CD4-positive, alpha-beta T cell treated with Interferon gamma for 1 hour (primary cell): ENCODE results near the gene TEX29.

Source experiments
- DNase-seq: peaks from one replicate; pipeline ENCODE4 v3.0.0-alpha.2; 2020

TEX29 gene

GRCh38 chr13:111319998-111320911 is at the start of gene TEX29:
TSS of gene TEX29 (plus strand) at chr13:111320642. CDS start at chr13:111320891, 249 bp downstream.
- DNase-seq, result no peak

GRCh38 chr13:111270765-111271698 is 49.4 kb upstream of the TEX29 start:
- DNase-seq, result no peak

DNA sequence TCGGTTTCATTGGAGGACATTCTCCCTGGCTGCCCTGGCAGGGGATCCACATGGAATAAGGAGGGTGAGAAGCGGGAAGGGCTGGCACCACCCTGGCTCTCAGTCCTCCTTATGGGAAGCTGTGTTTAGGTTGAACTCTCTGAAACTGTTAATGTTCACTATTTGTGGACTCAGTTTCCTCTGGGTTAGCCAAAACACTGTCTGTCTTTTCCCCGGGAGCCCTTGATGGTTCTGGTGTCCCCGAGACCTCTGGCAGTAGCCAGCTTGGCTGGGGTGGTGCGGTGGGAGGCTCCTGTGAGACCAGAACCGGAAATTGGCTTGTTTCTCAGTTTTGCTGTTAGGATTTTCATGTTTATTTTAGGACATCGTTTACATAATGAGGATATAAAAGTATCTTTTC is 48.3 kb upstream of the TEX29 start:
- no peak for DNase-seq

DNA sequence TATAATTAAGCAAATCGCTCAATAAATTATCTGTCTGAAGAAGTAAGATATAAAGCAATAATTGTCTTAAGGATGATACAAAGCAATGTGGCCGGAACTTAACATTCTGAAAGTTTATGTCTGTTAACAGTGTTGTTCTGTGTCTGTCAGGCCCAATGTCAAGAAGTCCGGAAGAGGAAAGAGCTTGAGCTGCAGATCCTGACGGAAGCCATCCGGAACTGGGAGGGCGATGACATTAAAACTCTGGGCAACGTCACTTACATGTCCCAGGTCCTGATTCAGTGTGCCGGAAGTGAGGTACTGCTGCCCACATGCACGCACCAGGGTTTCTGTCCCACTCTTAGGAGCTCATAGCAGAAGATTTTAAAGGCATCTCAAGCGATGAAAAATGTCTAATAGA is 45.1 kb upstream of the TEX29 start:
- DNase-seq, result no peak

DNA sequence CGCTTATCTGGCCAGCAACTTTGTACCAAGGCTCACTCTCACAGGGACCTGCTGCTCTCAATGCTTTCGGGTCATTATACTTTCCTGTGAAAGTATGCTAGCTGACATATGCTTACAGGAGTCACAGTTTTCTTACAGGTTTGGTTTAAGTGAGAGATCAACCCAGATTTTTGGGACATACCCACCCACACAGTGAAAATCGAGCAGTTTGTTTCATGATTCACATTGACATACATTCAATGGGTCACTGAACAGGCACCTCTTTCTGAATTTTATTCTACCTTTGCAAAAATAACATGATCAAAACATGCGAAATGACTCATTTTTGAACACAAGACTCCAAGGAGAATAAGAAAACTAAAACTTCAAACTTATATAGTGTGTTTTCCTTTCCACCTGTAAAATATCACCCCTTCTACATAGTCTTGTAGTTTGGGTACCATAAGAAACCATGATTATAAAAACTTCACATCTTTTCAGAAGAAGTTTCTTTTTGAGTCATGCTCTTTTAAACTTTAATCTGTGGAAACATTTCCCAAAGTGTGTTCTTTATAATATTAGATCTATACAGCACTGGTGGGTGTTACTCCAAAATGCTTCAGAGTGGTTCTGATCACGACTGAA is 44.3 kb upstream of the TEX29 start:
- no peak for DNase-seq

DNA sequence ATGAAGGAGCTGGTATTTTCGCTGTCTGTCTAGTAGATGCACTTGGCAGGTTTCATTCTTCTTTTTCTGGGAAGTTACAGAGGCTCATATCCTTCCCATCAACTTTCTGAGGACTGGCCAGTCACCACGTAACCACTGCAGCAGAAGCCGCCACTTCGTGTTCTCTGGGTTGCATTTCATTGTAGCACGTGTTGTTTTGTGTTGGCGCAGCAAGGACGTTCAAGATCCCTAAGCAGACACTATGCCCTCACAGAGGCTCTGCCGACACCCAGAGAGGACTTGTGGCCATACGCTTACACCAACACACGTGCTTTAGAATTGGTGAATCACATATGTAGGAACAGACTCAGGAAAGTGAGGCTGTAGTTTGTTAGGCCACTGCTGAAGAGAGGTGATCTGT is 42.2 kb upstream of the TEX29 start:
- no peak for DNase-seq

DNA sequence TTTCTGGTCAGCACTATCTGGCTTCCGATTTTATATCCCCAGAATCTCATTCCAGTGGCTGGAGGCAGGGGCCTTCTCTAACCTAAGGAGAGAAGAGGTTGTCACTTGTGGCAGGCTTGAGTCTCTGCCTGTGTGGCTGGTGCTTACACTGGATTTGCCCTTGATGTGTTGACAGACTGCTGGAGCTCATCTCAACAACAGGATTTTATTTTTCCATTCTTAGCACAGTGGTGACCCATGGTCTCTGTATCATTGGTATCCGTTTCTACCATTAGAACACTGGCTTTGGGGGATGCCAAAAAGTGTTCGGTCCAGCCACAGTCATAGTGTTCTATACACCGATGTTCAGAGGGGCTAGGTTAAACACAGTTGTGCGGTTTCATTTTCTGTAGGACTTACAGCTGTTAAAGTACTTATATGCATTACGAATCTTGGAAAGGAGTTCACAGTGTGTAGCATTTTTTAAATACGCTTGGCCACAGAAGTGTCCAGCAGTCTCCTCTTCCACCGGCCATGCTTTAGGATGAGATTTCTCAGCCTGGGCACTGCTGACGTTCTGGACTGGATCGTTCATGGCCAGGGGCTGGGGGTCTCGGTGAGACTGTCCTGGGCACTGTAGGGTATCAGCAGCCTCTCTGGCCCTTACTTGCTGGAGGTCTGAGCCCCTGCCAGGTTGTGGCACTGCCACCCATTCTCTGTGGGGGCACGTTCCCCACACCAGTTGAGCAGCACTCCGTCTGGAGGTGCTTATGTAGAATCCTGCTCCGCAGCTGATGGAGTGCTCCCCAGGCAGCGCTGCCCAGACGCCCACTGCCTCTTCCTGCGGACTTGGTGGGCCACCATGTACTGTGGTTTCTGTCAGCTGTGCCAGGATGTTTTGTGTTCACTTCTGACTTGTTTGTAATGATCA is 41.4 kb upstream of the TEX29 start:
- DNase-seq, result no peak

DNA sequence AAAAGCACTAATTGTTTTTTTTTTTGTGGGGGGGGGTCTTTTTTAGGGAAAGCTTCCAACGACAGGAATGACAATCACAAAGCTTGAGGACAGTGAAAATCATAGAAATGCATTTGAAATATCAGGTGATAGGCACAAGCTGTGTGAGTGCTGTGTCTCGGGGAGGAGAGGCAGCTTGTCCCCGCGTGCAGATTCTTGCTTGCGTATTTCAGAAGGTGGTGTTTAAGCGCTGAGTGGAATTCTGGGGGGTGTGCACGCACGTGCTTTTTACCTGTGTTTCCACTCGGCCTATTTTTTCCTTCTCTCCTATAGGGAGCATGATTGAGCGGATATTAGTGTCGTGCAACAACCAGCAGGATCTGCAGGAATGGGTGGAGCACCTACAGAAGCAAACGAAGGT is 40.2 kb upstream of the TEX29 start:
- DNase-seq, result no peak

DNA sequence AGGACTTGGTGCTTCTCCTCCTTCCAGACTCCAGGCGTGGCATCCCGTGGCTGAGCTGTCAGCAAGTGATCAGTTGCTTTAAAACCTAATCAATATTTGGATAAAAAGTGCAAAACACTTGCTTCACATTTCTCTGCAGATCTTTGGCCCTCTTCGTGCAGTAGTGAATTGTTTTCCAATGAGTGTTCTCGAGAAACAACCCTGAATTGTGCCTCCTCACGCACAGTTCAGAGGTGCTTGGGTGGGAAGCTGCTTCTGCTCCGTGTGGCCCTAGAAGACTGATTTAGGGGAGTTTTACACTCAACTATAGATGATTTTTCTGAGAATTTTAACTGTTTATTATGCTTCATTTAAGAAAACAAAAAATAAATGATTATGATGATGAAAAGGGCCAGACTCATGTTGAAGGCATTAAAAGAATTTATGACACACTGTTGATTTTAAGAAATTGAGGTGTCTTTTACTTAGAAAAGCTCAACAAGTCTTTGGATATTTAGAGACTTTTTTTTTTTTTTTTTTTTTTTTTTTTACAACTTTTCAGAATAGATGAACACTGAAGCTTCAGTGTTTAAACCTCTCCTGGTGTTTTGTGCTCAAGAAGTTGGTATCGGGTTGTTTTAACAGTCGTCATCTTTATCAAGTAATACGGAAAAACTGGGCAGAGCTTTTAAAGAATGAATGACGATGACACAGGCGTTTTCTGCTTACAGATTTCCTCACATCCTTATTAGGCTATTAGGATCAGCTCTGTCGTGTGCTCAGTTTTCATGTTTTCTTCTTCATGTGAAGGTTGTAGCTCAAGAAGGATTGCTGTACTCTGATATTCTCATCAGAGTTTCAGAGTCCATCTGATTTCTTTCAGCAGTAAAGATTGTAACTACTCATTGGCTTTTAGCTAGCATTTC is 39.5 kb upstream of the TEX29 start:
- no peak for DNase-seq

- DNase-seq, result no peak
Observed at GRCh38 chr13:111281751-111282311, 38.6 kb upstream of the TEX29 start.

GRCh38 chr13:111282425-111282824 is 38.0 kb upstream of the TEX29 start:
- no peak for DNase-seq

DNA sequence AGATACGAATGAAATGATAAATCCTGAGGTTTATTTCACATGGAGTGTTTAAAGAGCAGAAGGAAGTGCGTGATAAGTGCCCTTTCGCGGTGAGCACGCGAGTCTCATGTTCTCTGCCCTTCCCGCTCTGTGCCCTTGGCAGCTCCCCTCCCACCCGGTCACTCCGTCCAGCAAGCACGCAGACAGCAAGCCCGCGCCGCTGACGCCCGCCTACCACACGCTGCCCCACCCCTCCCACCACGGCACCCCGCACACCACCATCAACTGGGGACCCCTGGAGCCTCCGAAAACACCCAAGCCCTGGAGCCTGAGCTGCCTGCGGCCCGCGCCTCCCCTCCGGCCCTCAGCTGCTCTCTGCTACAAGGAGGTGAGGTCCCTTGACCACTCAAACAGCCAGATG is 37.4 kb upstream of the TEX29 start:
- no peak for DNase-seq

DNA sequence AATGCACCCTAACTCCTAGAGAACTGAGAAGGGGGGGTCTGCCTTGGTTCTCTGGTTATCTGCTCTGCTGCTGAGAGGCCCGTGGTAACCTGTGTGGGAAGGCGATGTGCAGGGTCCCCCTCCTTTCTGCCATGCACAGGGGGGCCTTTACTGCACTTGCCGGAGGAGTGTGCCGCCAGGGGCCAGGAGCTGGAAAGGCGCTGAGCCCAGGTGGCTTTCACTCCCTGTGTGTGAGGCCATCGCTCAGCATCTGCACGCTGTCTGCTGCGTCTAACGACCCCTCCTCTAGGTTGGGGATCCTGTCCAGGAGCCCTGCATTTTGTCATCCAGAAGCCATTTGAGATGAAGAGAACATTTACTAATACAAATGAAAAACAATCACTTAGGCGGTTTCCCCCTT is 37.0 kb upstream of the TEX29 start:
- DNase-seq, result no peak

- DNase-seq, result no peak
Observed at GRCh38 chr13:111283991-111284390, 36.5 kb upstream of the TEX29 start.

- DNase-seq, result no peak
Observed at GRCh38 chr13:111284565-111284964, 35.9 kb upstream of the TEX29 start.

DNA sequence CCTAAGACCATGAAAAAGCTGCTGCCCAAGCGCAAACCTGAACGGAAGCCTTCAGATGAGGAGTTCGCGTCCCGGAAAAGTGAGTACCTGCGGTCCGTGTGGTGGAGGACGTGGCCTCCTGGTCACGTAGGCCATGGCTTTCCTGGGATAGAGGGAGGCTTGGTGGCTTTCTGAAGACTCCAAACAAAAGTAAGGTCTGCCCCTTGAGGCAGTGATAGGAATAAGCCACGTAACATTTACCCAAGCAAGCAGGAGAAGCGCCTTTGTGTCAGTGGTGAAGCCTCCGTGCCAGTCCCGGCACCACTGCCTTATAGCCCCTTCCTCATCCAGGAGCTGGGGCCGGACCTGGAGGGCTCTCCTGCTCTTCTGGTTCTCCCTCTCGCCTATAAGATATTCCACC is 34.3 kb upstream of the TEX29 start:
- no peak for DNase-seq

DNA sequence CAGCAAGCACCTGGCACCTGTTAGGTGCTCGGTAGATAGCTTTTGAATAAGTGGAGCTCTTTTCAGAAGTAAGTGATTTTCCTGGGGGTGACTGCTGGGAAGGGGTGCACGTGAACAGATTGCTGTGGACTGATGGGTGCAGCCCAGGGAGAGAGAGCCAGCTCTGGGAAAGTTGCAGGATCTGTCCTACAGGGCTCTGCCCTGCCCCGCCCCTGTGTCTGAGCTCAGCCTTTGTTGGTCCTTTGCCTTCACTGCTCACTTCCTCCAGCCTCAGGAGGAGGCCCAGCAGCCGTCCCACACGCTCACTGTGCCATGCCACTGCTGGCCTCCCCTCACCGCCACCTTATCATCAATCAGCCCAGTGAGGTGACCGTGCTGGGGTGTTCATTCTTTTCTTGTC is 33.7 kb upstream of the TEX29 start:
- no peak for DNase-seq

- DNase-seq, result no peak
Observed at GRCh38 chr13:111287201-111287600, 33.2 kb upstream of the TEX29 start.

DNA sequence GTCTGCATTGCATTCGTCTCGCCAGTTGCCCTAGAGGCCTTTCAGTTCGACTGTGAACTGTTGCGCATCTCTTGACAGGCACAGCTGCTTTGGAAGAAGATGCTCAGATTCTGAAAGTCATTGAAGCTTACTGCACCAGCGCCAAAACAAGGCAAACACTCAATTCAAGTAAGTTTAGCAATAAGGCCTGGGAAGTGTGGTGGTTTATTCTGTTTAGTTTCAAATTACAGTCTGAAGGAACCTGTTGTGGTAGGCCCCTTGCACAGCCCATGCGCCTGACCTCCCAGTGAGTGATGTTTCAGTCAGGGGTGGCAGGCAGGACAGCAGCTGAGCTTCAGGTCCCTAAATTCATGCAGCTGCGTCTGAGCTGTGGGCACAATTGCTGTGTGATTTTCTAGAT is 32.2 kb upstream of the TEX29 start:
- no peak for DNase-seq

DNA sequence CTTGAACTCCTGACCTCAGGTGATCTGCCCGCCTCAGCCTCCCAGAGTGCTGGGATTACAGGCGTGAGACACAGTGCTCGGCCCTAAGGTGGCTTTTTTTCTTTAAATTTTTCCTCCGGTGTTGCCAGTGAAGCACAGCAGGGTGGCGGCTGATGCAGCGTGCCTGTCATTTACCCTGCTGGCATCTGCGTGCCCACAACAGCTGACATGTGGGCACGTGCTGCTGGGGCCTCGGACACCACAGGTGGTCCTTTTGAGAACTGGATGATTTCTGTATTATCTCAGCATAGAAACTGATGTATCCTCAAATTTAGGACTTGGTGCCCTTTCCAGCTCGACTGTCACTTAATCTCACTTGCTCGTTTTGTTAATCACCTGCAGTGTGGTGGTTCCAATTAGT is 31.2 kb upstream of the TEX29 start:
- DNase-seq, result no peak

- no peak for DNase-seq
Observed at GRCh38 chr13:111291908-111292307, 28.5 kb upstream of the TEX29 start.
